22Rv1 (cell line): Measurements from ENCODE around the gene CTTN.

Experiments used
- ZFX ChIP-seq: fragments of 450-650 bp; IDR thresholded peaks from 2 replicates; pipeline ENCODE4 v1.6.1; 2017; ENCODE audit warnings: antibody characterized with exemption, borderline replicate concordance
- TF ChIP-seq, protein P1 (sequence below): fragments of 450-650 bp; IDR thresholded peaks from 2 replicates; pipeline ENCODE4 v1.5.1; 2017; ENCODE audit warnings: mild to moderate bottlenecking

DNA sequence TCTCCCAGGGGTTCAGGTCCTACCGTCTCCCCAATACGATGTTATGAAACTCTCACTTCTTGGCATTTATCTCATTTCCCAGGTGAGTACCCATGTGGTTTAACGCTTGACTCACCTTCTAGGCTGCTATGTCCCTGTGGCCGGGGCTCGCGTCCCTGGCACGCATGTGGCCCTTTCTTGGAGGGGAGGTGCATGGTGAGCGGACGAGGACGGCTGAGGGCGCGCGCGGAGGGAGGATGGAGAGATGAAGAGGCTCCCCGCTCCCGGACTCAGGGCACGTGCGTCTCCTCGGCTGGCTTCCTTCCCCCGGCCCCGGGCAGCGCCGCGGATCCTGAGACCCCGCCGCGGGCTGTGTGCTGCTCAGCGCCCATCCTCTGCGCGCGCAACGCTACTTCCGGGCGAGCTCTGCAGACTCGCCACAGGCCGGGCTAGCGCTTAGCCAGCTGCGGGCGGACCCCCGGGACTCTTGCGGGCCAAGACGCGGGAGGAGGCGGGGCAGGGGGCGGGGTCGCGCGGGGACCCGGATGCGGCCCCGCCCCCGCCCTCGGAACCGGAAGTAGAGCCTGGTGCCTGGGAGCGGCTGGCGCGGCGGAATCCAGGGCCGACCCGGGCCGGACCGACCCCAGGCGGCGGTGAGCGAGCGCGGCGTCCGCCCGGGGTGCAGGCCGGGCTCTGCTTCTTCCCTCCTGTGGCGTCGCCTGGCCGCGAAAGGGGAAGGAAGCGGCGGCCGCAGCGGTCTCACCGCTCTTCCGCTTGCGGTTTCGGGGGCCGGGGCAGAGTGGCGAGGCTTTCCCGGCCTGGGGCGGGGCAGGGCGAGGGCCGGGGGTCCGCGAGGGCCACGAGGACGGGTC, at the start of gene CTTN:
- TF ChIP-seq, protein P1, sequence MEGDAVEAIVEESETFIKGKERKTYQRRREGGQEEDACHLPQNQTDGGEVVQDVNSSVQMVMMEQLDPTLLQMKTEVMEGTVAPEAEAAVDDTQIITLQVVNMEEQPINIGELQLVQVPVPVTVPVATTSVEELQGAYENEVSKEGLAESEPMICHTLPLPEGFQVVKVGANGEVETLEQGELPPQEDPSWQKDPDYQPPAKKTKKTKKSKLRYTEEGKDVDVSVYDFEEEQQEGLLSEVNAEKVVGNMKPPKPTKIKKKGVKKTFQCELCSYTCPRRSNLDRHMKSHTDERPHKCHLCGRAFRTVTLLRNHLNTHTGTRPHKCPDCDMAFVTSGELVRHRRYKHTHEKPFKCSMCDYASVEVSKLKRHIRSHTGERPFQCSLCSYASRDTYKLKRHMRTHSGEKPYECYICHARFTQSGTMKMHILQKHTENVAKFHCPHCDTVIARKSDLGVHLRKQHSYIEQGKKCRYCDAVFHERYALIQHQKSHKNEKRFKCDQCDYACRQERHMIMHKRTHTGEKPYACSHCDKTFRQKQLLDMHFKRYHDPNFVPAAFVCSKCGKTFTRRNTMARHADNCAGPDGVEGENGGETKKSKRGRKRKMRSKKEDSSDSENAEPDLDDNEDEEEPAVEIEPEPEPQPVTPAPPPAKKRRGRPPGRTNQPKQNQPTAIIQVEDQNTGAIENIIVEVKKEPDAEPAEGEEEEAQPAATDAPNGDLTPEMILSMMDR: no peak
- TF ChIP-seq ZFX: no peak
